Dermis blood vessel endothelial cell (primary cell): ENCODE data around the gene PHPT1. TPM values are rescaled to one million over a fixed set of nuclear protein-coding genes. Genes with fewer than 3 reads are reported as not detected.
A peak's percentile ranks its signal among the peaks of the same experiment; 100 is the strongest.

Source experiments
- DNase-seq: peaks from one replicate; pipeline ENCODE4 v3.0.0; 2010
- total RNA-seq: library from RNA; depleted of rRNA; stranded (reverse); fragments of >200 nt; gene quantifications from 2 replicates; pipeline ENCODE4 v1.2.3, GENCODE V29; 2014

PHPT1 gene
- total RNA-seq, 1 donor from 2014 or later: 99.0 TPM

- peak; percentile 13 for DNase-seq
Measured at GRCh38 chr9:136849960-136850865, 1.0 kb downstream of the PHPT1 start.

- DNase-seq: no peak
Measured at GRCh38 chr9:136850866-136851775, 1.9 kb downstream of the PHPT1 start.

GRCh38 chr9:136851941-136852663 is 2.9 kb downstream of the PHPT1 start, which contains the start of gene MAMDC4:
MAMDC4 (plus strand) TSS chr9:136852346; CDS start chr9:136852417, 71 bp downstream.
- DNase-seq: no peak

GRCh38 chr9:136852664-136853595 is 3.7 kb downstream of the PHPT1 start:
- DNase-seq: no peak

GRCh38 chr9:136853596-136854112 is 4.4 kb downstream of the PHPT1 start:
- DNase-seq: no peak

- no peak for DNase-seq
Measured at GRCh38 chr9:136854113-136854841, 5.1 kb downstream of the PHPT1 start.

GRCh38 chr9:136854842-136855460 is 5.7 kb downstream of the PHPT1 start:
- no peak for DNase-seq

- no peak for DNase-seq
Measured at GRCh38 chr9:136855461-136856078, 6.4 kb downstream of the PHPT1 start.

GRCh38 chr9:136856079-136856476 is 6.9 kb downstream of the PHPT1 start:
- DNase-seq: no peak

- DNase-seq: no peak
Measured at GRCh38 chr9:136856541-136857141, 7.4 kb downstream of the PHPT1 start.

GRCh38 chr9:136857166-136857565 is 8.0 kb downstream of the PHPT1 start:
- DNase-seq: no peak

- no peak for DNase-seq
Measured at GRCh38 chr9:136857581-136858412, 8.6 kb downstream of the PHPT1 start.

- DNase-seq: no peak
Measured at GRCh38 chr9:136858452-136858843, 9.2 kb downstream of the PHPT1 start.

GRCh38 chr9:136858844-136859757 is 9.9 kb downstream of the PHPT1 start:
- no peak for DNase-seq

- DNase-seq: no peak
Measured at GRCh38 chr9:136860529-136860928, 11.3 kb downstream of the PHPT1 start.

- DNase-seq: no peak
Measured at GRCh38 chr9:136860933-136861873, 12.0 kb downstream of the PHPT1 start.
